NT2/D1 (cell line): ENCODE results near the gene OR10A3.

Source experiments
- SUZ12 ChIP-seq: IDR thresholded peaks from 2 replicates; pipeline ENCODE4 v1.6.1; 2011; ENCODE audit not compliant: insufficient read length, insufficient read depth; ENCODE audit errors: extremely low read depth
- YY1 ChIP-seq: IDR thresholded peaks from 2 replicates; pipeline ENCODE4 v1.6.1; 2011; ENCODE audit not compliant: insufficient read length, insufficient read depth
- ZNF274 ChIP-seq: IDR thresholded peaks from 2 replicates; pipeline ENCODE4 v1.6.1; 2011; ENCODE audit warnings: mild to moderate bottlenecking, low read depth, low read length

DNA sequence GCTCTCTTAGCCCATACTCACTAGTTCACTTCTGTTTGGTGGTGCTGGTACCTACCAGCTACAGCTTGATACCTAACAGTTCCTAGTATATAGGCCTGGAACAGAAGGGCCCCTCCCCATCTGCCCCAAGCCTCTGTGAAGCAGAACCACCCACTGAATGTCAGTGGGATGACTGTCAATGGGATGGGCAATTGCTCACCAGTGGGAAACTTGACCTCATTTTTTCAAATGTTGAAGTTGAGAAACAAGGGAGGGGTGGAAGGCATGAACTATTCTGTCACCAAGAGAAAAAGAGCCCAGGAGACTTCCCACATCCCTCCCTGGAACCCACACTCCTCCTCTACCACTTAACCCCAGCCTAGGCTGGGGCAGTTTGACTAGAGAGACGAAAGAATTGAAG, 23.9 kb upstream of the OR10A3 start, which contains the start of gene NLRP10:
- no peak for TF ChIP-seq YY1
- TF ChIP-seq SUZ12, result no peak
- no peak for TF ChIP-seq ZNF274
